Measurements from ENCODE around the gene STN1.

The STN1 gene

DNA sequence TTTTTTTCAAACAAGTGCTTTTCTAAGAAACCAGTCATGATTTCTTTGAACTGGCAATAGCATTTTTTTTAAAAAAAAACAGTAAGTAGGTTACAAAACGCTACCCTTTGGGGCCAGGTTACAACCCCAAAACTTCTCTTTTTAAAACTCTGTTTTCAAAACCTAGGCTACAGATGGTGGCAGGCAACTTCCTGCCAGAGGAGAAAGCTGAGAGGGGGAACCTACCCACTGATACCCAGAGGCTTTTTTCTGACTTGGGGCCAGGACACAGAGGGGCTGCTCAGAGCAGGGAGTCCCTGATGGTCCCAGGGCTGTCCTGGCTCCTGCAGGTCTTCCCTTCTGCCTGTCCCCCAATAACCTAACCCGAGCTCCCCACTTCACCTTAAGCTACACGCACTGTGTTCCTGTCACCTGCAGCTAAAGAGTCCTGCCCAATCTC, 6.9 kb downstream of the STN1 start:
- H3K36me3 ChIP-seq (ENCODE audit: control insufficient read depth, low read depth, low read length), result peaks cover 3% of the 10 kb centered on the region
- H3K4me1 ChIP-seq (ENCODE audit: control insufficient read depth, low read depth, low read length), result peaks cover 29% of the 10 kb centered on the region
- no peak overlapping the region for H3K27ac ChIP-seq (ENCODE audit: low read length)
- H3K9me3 ChIP-seq (ENCODE audit: control insufficient read depth, low read depth, low read length), result peaks cover 6% of the 10 kb centered on the region
- H3K4me3 ChIP-seq (ENCODE audit: low read length), result no peak overlapping the region
- no peak overlapping the region for H3K9ac ChIP-seq (ENCODE audit: low read length)
- H3K27me3 ChIP-seq (ENCODE audit: control insufficient read depth, insufficient read depth, low read length), result no peaks in the 10 kb centered on the region

DNA sequence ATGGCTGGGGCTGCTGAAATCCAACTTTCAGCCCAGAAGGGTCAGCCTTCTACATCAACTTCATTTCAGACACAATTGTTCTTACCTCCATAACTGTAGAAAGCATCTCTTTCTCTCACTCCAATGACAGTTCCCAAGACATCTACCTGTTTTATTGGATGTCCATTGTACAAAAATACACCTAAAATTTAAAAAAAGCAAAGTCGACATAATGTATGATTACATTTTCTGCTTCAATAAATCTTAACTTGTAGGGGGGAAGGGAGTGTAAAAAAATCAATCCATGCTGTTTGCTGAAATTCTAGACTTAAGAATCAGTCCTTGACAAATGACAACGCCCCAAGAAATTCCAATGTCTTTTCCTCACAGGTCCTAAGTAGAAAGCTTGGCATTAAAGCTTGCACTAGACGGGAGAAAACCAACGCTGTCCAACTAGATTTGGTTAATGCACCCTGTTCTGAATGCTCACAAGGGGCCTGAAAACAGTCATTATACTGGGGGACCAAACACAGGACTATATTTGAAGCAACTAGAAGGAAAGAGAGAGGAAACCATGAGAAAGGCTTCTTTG, 7.5 kb downstream of the STN1 start:
- Histone ChIP-seq H3K9ac (ENCODE audit: low read length) (no peak overlapping the region), H3K4me1 (ENCODE audit: control insufficient read depth, low read depth, low read length) (peaks cover 29% of the 10 kb centered on the region), H3K36me3 (ENCODE audit: control insufficient read depth, low read depth, low read length) (no peaks in the 10 kb centered on the region), H3K9me3 (ENCODE audit: control insufficient read depth, low read depth, low read length) (peaks cover 6% of the 10 kb centered on the region), H3K27me3 (ENCODE audit: control insufficient read depth, insufficient read depth, low read length) (no peaks in the 10 kb centered on the region), H3K4me3 (ENCODE audit: low read length) (no peak overlapping the region), H3K27ac (ENCODE audit: low read length) (no peak overlapping the region)

DNA sequence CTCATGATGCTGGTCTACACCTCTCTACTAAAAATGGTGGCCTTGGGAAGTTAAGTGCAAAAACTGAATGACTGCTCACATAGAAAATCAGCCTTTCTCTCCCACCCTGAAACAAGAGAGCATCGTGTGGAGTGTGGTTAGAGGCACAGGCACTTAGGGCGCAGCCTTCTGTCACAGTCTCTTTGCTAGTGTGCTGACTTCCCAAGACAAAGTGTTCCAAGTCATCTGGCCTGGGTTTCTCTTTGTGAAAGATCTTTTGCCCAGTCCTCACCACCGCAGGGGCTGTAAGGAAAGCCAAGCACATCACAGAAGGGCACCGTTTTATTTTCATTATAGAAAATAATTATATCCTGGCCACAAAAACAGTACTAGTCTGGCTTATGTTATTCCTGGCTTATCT, 12.5 kb downstream of the STN1 start:
- H3K9me3 ChIP-seq (ENCODE audit: control insufficient read depth, low read depth, low read length), result no peaks in the 10 kb centered on the region
- H3K27ac ChIP-seq (ENCODE audit: low read length), result no peak overlapping the region
- H3K4me1 ChIP-seq (ENCODE audit: control insufficient read depth, low read depth, low read length), result peaks cover 21% of the 10 kb centered on the region
- no peak overlapping the region for H3K9ac ChIP-seq (ENCODE audit: low read length)
- no peaks in the 10 kb centered on the region for H3K36me3 ChIP-seq (ENCODE audit: control insufficient read depth, low read depth, low read length)
- H3K27me3 ChIP-seq (ENCODE audit: control insufficient read depth, insufficient read depth, low read length), result no peaks in the 10 kb centered on the region
- H3K4me3 ChIP-seq (ENCODE audit: low read length), result no peak overlapping the region

DNA sequence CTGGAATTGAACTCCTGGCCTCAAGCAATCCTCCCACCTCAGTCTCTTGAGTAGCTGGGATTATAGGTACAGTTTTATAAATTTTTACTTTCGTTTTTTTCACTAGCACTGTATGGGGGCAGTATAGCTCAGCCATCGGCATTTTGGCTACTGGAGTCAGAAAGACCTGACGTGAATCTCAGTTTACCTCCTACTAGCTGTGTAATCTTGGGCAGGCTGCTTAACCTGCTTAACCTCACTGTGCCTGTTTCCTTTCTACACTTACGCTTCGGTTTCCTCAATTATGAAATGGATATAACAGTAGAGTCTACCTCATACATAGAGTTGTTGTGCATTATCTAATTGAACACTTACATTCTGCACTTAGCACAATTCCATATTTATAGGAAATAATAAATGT, 16.7 kb downstream of the STN1 start:
- Histone ChIP-seq H3K27ac (ENCODE audit: low read length) (no peak overlapping the region), H3K9me3 (ENCODE audit: control insufficient read depth, low read depth, low read length) (no peaks in the 10 kb centered on the region), H3K4me1 (ENCODE audit: control insufficient read depth, low read depth, low read length) (no peaks in the 10 kb centered on the region), H3K4me3 (ENCODE audit: low read length) (no peak overlapping the region), H3K36me3 (ENCODE audit: control insufficient read depth, low read depth, low read length) (no peaks in the 10 kb centered on the region), H3K9ac (ENCODE audit: low read length) (no peak overlapping the region), H3K27me3 (ENCODE audit: control insufficient read depth, insufficient read depth, low read length) (no peaks in the 10 kb centered on the region)

DNA sequence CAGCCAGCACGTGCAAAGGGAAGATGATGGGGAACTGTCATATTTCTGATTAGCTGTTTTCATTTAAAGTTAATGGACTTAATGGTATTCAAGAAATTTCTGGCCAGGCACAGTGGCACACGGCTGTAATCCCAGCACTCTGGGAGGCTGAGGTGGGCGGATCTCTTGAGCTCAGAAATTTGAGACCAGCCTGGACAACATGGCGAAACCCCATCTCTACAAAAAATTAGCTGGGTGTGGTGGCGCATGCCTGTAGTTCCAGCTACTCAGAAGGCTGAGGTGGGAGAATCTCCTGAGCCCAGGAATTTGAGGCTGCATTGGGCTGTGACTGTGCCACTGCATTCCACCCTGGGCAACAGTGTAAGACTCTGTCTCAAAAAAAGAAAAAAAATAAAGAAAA, 18.7 kb downstream of the STN1 start:
- H3K9ac ChIP-seq (ENCODE audit: low read length), result no peak overlapping the region
- H3K4me1 ChIP-seq (ENCODE audit: control insufficient read depth, low read depth, low read length), result no peaks in the 10 kb centered on the region
- no peaks in the 10 kb centered on the region for H3K27me3 ChIP-seq (ENCODE audit: control insufficient read depth, insufficient read depth, low read length)
- H3K27ac ChIP-seq (ENCODE audit: low read length), result no peak overlapping the region
- H3K36me3 ChIP-seq (ENCODE audit: control insufficient read depth, low read depth, low read length), result no peaks in the 10 kb centered on the region
- H3K4me3 ChIP-seq (ENCODE audit: low read length), result no peak overlapping the region
- H3K9me3 ChIP-seq (ENCODE audit: control insufficient read depth, low read depth, low read length), result no peaks in the 10 kb centered on the region

DNA sequence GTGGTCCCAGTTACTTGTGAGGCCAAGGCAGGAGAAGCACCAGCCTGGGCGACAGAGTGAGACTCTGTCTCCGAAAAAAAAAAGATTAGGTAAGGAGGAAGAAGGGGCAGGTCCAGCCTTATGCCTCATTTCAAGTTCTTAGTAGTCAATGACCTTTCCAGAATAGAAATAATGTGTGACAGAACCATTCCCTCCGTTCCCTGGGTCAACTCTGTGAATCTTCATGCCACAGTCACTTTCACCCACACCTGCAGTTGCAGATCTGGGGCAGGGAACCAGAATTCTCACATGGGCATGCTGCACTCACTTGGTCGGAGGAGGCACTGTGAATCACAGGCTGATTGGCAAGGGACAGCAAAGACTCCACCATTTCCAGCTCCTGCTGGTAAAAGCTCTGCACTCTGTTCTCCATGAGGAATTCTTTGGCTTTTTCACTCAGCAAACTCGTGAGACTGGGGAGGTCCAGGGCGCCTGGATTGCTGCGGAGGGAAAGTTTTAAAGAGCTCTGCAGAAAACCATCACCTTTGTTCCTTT, 20.7 kb downstream of the STN1 start:
- Histone ChIP-seq H3K4me1 (ENCODE audit: control insufficient read depth, low read depth, low read length) (no peaks in the 10 kb centered on the region), H3K27me3 (ENCODE audit: control insufficient read depth, insufficient read depth, low read length) (no peaks in the 10 kb centered on the region), H3K27ac (ENCODE audit: low read length) (no peak overlapping the region), H3K4me3 (ENCODE audit: low read length) (no peak overlapping the region), H3K36me3 (ENCODE audit: control insufficient read depth, low read depth, low read length) (no peaks in the 10 kb centered on the region), H3K9me3 (ENCODE audit: control insufficient read depth, low read depth, low read length) (no peaks in the 10 kb centered on the region), H3K9ac (ENCODE audit: low read length) (no peak overlapping the region)

DNA sequence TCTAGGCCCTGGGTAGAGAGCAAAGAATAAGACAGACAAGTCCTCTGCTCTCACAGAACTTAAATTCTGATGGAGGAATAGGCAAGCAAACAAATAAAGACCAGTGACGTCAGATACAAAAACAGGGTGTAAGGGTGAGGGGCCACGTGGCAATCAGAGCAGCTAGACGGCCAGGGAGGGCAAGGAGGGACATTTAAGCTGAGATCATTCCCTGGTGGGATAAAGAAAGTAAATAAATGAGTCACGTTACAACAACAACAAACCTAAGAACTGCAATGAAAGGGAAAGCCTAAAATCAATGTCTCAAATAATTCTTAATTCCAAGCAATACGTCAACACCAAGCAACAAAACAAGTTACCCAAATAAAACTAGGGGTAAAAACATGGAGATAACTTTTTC, 21.8 kb downstream of the STN1 start:
- H3K36me3 ChIP-seq (ENCODE audit: control insufficient read depth, low read depth, low read length), result no peaks in the 10 kb centered on the region
- H3K27ac ChIP-seq (ENCODE audit: low read length), result no peak overlapping the region
- no peaks in the 10 kb centered on the region for H3K9me3 ChIP-seq (ENCODE audit: control insufficient read depth, low read depth, low read length)
- no peak overlapping the region for H3K9ac ChIP-seq (ENCODE audit: low read length)
- no peaks in the 10 kb centered on the region for H3K4me1 ChIP-seq (ENCODE audit: control insufficient read depth, low read depth, low read length)
- no peak overlapping the region for H3K4me3 ChIP-seq (ENCODE audit: low read length)
- H3K27me3 ChIP-seq (ENCODE audit: control insufficient read depth, insufficient read depth, low read length), result no peaks in the 10 kb centered on the region

DNA sequence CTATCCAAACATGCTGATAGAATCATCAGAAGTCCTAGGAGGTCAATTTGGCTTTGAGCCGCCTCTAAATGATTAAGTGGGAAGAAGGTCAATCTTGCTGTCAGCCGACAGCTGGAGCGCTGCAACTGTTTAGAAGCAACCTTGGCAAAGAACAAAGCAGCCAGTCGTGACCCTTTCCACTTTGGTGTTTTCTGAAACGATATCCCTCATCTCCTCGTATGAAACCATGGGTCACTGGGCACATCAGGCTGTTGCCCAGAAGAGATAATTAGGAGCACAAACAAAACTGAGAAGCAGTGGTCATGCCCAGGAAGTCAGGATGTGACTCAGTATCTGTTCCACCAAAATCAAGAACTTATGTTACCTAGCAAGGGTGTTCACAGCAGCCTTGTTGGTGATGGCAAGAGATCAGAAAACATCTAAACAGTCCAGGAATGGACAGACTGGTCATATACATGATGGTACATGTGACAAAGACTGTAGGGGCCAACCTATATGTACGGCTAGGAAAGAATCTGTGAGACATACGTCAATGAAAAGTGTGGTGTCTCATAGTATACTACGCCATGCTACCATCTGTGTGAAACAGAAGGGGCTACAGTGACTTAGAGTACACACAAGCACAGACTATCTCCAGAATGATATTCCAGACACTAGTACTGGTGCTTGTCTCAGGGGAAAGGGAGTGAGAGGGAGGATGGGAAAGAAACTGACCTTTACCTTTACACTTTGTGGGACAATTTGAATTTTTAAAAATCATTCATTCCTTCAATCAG, 22.4 kb downstream of the STN1 start:
- H3K36me3 ChIP-seq (ENCODE audit: control insufficient read depth, low read depth, low read length), result no peaks in the 10 kb centered on the region
- no peak overlapping the region for H3K4me3 ChIP-seq (ENCODE audit: low read length)

DNA sequence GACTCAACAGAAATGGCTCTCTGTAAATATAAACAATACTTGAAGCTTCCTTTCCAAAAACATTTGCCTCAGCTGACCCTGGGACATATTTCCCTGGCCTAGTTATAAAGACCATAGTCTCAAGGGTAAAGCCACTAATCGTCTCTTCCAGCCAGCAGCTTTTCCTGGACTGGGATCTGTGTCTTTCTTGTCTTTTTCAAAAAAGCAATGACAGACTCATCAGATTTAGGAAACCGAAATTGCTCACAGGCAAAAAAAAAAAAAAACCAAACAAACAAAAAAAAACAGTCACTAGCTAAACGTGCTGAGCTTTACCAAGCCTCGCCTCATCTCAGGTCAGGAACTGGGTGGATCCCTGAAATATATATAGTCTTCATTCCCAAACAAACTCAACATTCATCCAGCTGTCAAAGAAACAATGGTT, 23.5 kb downstream of the STN1 start:
- no peak overlapping the region for H3K4me3 ChIP-seq (ENCODE audit: low read length)
- H3K27ac ChIP-seq (ENCODE audit: low read length), result no peak overlapping the region
- no peaks in the 10 kb centered on the region for H3K36me3 ChIP-seq (ENCODE audit: control insufficient read depth, low read depth, low read length)
- H3K4me1 ChIP-seq (ENCODE audit: control insufficient read depth, low read depth, low read length), result no peaks in the 10 kb centered on the region
- H3K9me3 ChIP-seq (ENCODE audit: control insufficient read depth, low read depth, low read length), result no peaks in the 10 kb centered on the region
- no peaks in the 10 kb centered on the region for H3K27me3 ChIP-seq (ENCODE audit: control insufficient read depth, insufficient read depth, low read length)
- H3K9ac ChIP-seq (ENCODE audit: low read length), result no peak overlapping the region

More for the DNA sequence above, 22.4 kb downstream of the STN1 start:
- Histone ChIP-seq H3K4me1 (ENCODE audit: control insufficient read depth, low read depth, low read length) (no peaks in the 10 kb centered on the region), H3K9me3 (ENCODE audit: control insufficient read depth, low read depth, low read length) (no peaks in the 10 kb centered on the region), H3K27ac (ENCODE audit: low read length) (no peak overlapping the region), H3K27me3 (ENCODE audit: control insufficient read depth, insufficient read depth, low read length) (no peaks in the 10 kb centered on the region), H3K9ac (ENCODE audit: low read length) (no peak overlapping the region)

DNA sequence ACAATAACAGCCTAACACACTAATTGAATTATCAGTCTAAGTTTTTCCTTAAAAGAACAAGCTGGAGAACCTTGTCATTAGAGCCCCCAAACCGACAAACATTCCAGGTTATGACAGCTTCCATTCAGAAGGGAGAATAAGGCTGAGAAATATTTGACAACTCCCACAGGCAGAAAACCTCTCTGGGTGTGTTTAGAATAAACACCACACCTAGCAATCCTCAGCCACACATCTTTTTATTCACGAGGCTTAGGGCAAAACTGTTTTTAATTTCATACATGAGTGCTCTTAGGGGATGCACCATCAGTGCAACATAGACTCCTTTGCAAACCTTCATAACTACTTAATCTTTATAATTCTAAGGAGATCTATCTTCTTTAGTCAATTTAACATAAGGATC, 24.2 kb downstream of the STN1 start:
- H3K27ac ChIP-seq (ENCODE audit: low read length), result no peak overlapping the region
- H3K27me3 ChIP-seq (ENCODE audit: control insufficient read depth, insufficient read depth, low read length), result no peaks in the 10 kb centered on the region
- H3K9me3 ChIP-seq (ENCODE audit: control insufficient read depth, low read depth, low read length), result no peaks in the 10 kb centered on the region

DNA sequence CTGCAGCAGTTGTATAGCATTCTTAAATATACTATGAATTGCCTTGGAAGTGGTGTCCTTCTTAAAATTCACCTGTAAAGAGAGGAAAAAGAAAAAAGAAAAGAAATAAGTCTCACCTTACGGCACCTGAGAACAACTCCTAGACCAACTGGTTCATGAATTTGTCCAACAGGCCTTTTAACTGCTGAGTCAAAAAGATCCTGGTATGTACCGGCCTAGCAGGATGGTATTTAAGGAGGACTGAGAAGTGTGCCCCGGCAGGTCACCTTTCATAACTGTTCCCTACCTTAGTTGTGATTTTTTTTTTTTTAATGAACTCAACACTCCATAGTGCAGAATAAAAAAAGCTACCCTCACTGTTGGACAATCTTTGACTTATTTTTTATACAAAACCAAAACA, 25.8 kb downstream of the STN1 start:
- Histone ChIP-seq H3K9ac (ENCODE audit: low read length) (no peak overlapping the region), H3K27me3 (ENCODE audit: control insufficient read depth, insufficient read depth, low read length) (no peaks in the 10 kb centered on the region), H3K4me3 (ENCODE audit: low read length) (no peak overlapping the region), H3K27ac (ENCODE audit: low read length) (no peak overlapping the region), H3K4me1 (ENCODE audit: control insufficient read depth, low read depth, low read length) (no peaks in the 10 kb centered on the region), H3K36me3 (ENCODE audit: control insufficient read depth, low read depth, low read length) (no peaks in the 10 kb centered on the region), H3K9me3 (ENCODE audit: control insufficient read depth, low read depth, low read length) (no peaks in the 10 kb centered on the region)

More for the DNA sequence above, 24.2 kb downstream of the STN1 start:
- Histone ChIP-seq H3K4me3 (ENCODE audit: low read length) (no peak overlapping the region), H3K9ac (ENCODE audit: low read length) (no peak overlapping the region), H3K36me3 (ENCODE audit: control insufficient read depth, low read depth, low read length) (no peaks in the 10 kb centered on the region), H3K4me1 (ENCODE audit: control insufficient read depth, low read depth, low read length) (no peaks in the 10 kb centered on the region)

DNA sequence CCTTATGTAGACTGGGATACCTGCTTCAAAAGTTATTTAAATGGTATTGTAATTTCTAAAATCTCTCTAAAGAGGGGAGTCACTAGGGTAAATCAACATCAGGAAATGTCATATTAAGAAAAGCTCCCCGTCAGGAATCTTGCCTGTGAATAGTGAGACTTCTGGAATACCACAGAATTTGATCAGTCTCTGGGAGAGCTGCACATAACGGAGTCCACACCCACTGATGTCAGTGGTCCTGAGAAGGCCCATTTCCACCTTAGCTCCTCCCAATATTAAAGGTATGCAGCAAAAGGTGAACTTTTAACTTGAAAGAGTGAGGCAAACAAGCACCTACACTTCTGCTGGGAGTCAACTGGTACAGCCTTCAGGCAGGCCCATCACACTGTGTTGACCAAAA, 27.3 kb downstream of the STN1 start:
- H3K27ac ChIP-seq (ENCODE audit: low read length), result no peak overlapping the region
- H3K36me3 ChIP-seq (ENCODE audit: control insufficient read depth, low read depth, low read length), result no peaks in the 10 kb centered on the region
- no peaks in the 10 kb centered on the region for H3K4me1 ChIP-seq (ENCODE audit: control insufficient read depth, low read depth, low read length)
- no peak overlapping the region for H3K4me3 ChIP-seq (ENCODE audit: low read length)
- H3K27me3 ChIP-seq (ENCODE audit: control insufficient read depth, insufficient read depth, low read length), result no peaks in the 10 kb centered on the region
- no peaks in the 10 kb centered on the region for H3K9me3 ChIP-seq (ENCODE audit: control insufficient read depth, low read depth, low read length)
- no peak overlapping the region for H3K9ac ChIP-seq (ENCODE audit: low read length)

Measured in iPS-18a (cell line).